Effector memory CD4-positive, alpha-beta T cell (primary cell): ENCODE results near the gene MSMB.
"Not testable (repeated sequence)": the region's sequence is repeated elsewhere in the genome, so short reads cannot be mapped to it uniquely, and the experiment has no call there.

Experiments
- DNase-seq, 3 donors: peaks; one replicate each; pipeline ENCODE4 v3.0.0-alpha.2; 2020
- H3K27ac ChIP-seq: 2 replicates; pipeline ENCODE4 v1.7.0; 2013; ENCODE audit warnings: mild to moderate bottlenecking, low read length, moderate library complexity; ENCODE audit not compliant: insufficient read depth, poor library complexity, severe bottlenecking
- H3K27me3 ChIP-seq: replicated peaks from 2 replicates; pipeline ENCODE4 v1.7.0; 2013; ENCODE audit warnings: mild to moderate bottlenecking, low read length; ENCODE audit not compliant: insufficient read depth, control insufficient read depth, poor library complexity, severe bottlenecking
- H3K36me3 ChIP-seq: 2 replicates; pipeline ENCODE4 v1.7.0; 2013; ENCODE audit warnings: mild to moderate bottlenecking, low read length, moderate library complexity; ENCODE audit not compliant: control insufficient read depth, insufficient read depth
- H3K4me1 ChIP-seq: 2 replicates; pipeline ENCODE4 v1.7.0; 2013; ENCODE audit warnings: low read length, mild to moderate bottlenecking; ENCODE audit not compliant: control insufficient read depth, insufficient read depth, poor library complexity, severe bottlenecking
- H3K4me3 ChIP-seq: 2 replicates; pipeline ENCODE4 v1.7.0; 2013; ENCODE audit warnings: low read length, low read depth, mild to moderate bottlenecking; ENCODE audit not compliant: insufficient read depth, poor library complexity, severe bottlenecking
- H3K9me3 ChIP-seq: 2 replicates; pipeline ENCODE4 v1.7.0; 2013; ENCODE audit warnings: mild to moderate bottlenecking, low read length, moderate library complexity; ENCODE audit not compliant: control insufficient read depth

The MSMB gene

GRCh38 chr10:46014683-46015405 is 31.2 kb downstream of the MSMB start:
- no peaks in the 10 kb centered on the region for H3K9me3 ChIP-seq
- H3K4me3 ChIP-seq, result no peak overlapping the region
- H3K36me3 ChIP-seq, result peaks cover 65% of the 10 kb centered on the region
- no peak overlapping the region for H3K27ac ChIP-seq
- DNase-seq, result no peak
- no peaks in the 10 kb centered on the region for H3K27me3 ChIP-seq
- peaks cover 6% of the 10 kb centered on the region for H3K4me1 ChIP-seq

- no peak overlapping the region for H3K4me3 ChIP-seq
- no peak for DNase-seq
- H3K9me3 ChIP-seq, result no peaks in the 10 kb centered on the region
- H3K36me3 ChIP-seq, result peaks cover 71% of the 10 kb centered on the region
- no peaks in the 10 kb centered on the region for H3K27me3 ChIP-seq
- no peaks in the 10 kb centered on the region for H3K4me1 ChIP-seq
- no peak overlapping the region for H3K27ac ChIP-seq
Observed at GRCh38 chr10:46014206-46014605, 31.9 kb downstream of the MSMB start.

GRCh38 chr10:46012746-46013145 is 33.3 kb downstream of the MSMB start:
- H3K4me1 ChIP-seq, result no peaks in the 10 kb centered on the region
- no peaks in the 10 kb centered on the region for H3K9me3 ChIP-seq
- H3K27me3 ChIP-seq, result no peaks in the 10 kb centered on the region
- peaks cover 86% of the 10 kb centered on the region for H3K36me3 ChIP-seq
- no peak overlapping the region for H3K27ac ChIP-seq
- no peak for DNase-seq
- H3K4me3 ChIP-seq, result no peak overlapping the region

- Histone ChIP-seq H3K27me3 (no peaks in the 10 kb centered on the region), H3K9me3 (no peaks in the 10 kb centered on the region), H3K27ac (no peak overlapping the region), H3K36me3 (peaks cover 83% of the 10 kb centered on the region), H3K4me3 (no peak overlapping the region), H3K4me1 (no peaks in the 10 kb centered on the region)
- no peak for DNase-seq
Observed at GRCh38 chr10:46006219-46006618, 39.9 kb downstream of the MSMB start.

- no peaks in the 10 kb centered on the region for H3K4me1 ChIP-seq
- no peaks in the 10 kb centered on the region for H3K9me3 ChIP-seq
- H3K4me3 ChIP-seq, result no peak overlapping the region
- H3K36me3 ChIP-seq, result peaks cover 75% of the 10 kb centered on the region
- DNase-seq, result no peak
- H3K27me3 ChIP-seq, result no peaks in the 10 kb centered on the region
- no peak overlapping the region for H3K27ac ChIP-seq
Observed at GRCh38 chr10:46005383-46005782, 40.7 kb downstream of the MSMB start.

GRCh38 chr10:46004963-46005362 is 41.1 kb downstream of the MSMB start:
- no peaks in the 10 kb centered on the region for H3K27me3 ChIP-seq
- H3K4me1 ChIP-seq, result no peaks in the 10 kb centered on the region
- no peak overlapping the region for H3K27ac ChIP-seq
- H3K4me3 ChIP-seq, result no peak overlapping the region
- peaks cover 71% of the 10 kb centered on the region for H3K36me3 ChIP-seq
- no peaks in the 10 kb centered on the region for H3K9me3 ChIP-seq
- no peak for DNase-seq

GRCh38 chr10:46002916-46003693 is 43.0 kb downstream of the MSMB start:
- Histone ChIP-seq H3K4me1 (no peaks in the 10 kb centered on the region), H3K27me3 (no peaks in the 10 kb centered on the region), H3K36me3 (peaks cover 58% of the 10 kb centered on the region), H3K9me3 (no peaks in the 10 kb centered on the region), H3K27ac (no peak overlapping the region), H3K4me3 (no peak overlapping the region)
- DNase-seq, result no peak

GRCh38 chr10:46002189-46002687 is 43.8 kb downstream of the MSMB start:
- DNase-seq, H3K9me3 ChIP-seq, H3K4me3 ChIP-seq, H3K27ac ChIP-seq, H3K27me3 ChIP-seq, H3K4me1 ChIP-seq: not testable (repeated sequence)
- peaks cover 53% of the 10 kb centered on the region for H3K36me3 ChIP-seq

- Histone ChIP-seq H3K4me1 (no peaks in the 10 kb centered on the region), H3K36me3 (peaks cover 43% of the 10 kb centered on the region), H3K9me3 (no peaks in the 10 kb centered on the region), H3K4me3 (no peak overlapping the region), H3K27ac (no peak overlapping the region), H3K27me3 (no peaks in the 10 kb centered on the region)
- DNase-seq, result no peak
Observed at GRCh38 chr10:46001187-46001756, 44.8 kb downstream of the MSMB start.

- peaks cover 38% of the 10 kb centered on the region for H3K36me3 ChIP-seq
Observed at GRCh38 chr10:46000538-46000937, 45.5 kb downstream of the MSMB start.

More at GRCh38 chr10:46000538-46000937, 45.5 kb downstream of the MSMB start:
- no peak overlapping the region for H3K27ac ChIP-seq
- H3K4me3 ChIP-seq, result no peak overlapping the region
- H3K9me3 ChIP-seq, result no peaks in the 10 kb centered on the region
- no peaks in the 10 kb centered on the region for H3K4me1 ChIP-seq
- no peak for DNase-seq
- H3K27me3 ChIP-seq, result no peaks in the 10 kb centered on the region
